ENCODE measurements around the gene SEC24B. TPM values are rescaled to one million over a fixed set of nuclear protein-coding genes. Genes with fewer than 3 reads are reported as not detected.

The SEC24B gene
- 10 to 100 TPM; 29.9 to 33.9 TPM for total RNA-seq
- long read RNA-seq, partial matches to known transcripts, result 12 of 13 reads
- long read RNA-seq, other reads (novel, unspliced or antisense), result 0 of 13 reads

GRCh38 chr4:109433205-109434006 lies at the start of gene SEC24B:
Gene SEC24B (plus strand): TSS chr4:109433815. CDS start chr4:109433870, 55 bp downstream.
- ATAC-seq (peak; percentile 90), DNase-seq (peak; percentile 92 to 94)
- intact Hi-C loops (cut with DNase I, micrococcal nuclease), result no loop called here

GRCh38 chr4:109383823-109384222 lies 49.8 kb upstream of the SEC24B start:
- DNase-seq, result no peak
- intact Hi-C loops (cut with DNase I, micrococcal nuclease), result no loop called here
- no peak for ATAC-seq

- no peak for ATAC-seq
- no peak for DNase-seq
- intact Hi-C loops (cut with DNase I, micrococcal nuclease), result no loop called here
These were observed 48.4 kb upstream of the SEC24B start for GRCh38 chr4:109385260-109385659.

GRCh38 chr4:109389369-109390114 lies 44.1 kb upstream of the SEC24B start:
- ATAC-seq (no peak), DNase-seq (no peak)
- intact Hi-C loops (cut with DNase I, micrococcal nuclease), result no loop called here

- intact Hi-C loops (cut with DNase I, micrococcal nuclease), result no loop called here
- DNase-seq (no peak), ATAC-seq (no peak)
These were observed 43.4 kb upstream of the SEC24B start for GRCh38 chr4:109390115-109390768.

GRCh38 chr4:109395694-109396093 lies 37.9 kb upstream of the SEC24B start:
- DNase-seq (no peak), ATAC-seq (no peak)
- intact Hi-C loops (cut with DNase I, micrococcal nuclease), result no loop called here

GRCh38 chr4:109398928-109399327 lies 34.7 kb upstream of the SEC24B start:
- intact Hi-C loops (cut with DNase I, micrococcal nuclease), result no loop called here
- no peak for ATAC-seq
- no peak for DNase-seq

- ATAC-seq (peak; percentile 68), DNase-seq (no peak)
- intact Hi-C loops (cut with DNase I, micrococcal nuclease), result no loop called here
These were observed 27.2 kb upstream of the SEC24B start for GRCh38 chr4:109406337-109406931.

- DNase-seq (no peak), ATAC-seq (no peak)
- intact Hi-C loops (cut with DNase I, micrococcal nuclease), result no loop called here
These were observed 26.4 kb upstream of the SEC24B start for GRCh38 chr4:109407027-109407737.

- intact Hi-C loops (cut with DNase I, micrococcal nuclease), result no loop called here
- ATAC-seq (no peak), DNase-seq (no peak)
These were observed 24.9 kb upstream of the SEC24B start for GRCh38 chr4:109408711-109409110.

- intact Hi-C loops (cut with DNase I, micrococcal nuclease), result no loop called here
- DNase-seq (no peak), ATAC-seq (no peak)
These were observed 23.4 kb upstream of the SEC24B start for GRCh38 chr4:109410226-109410625.

GRCh38 chr4:109410776-109411175 lies 22.8 kb upstream of the SEC24B start:
- intact Hi-C loops (cut with DNase I, micrococcal nuclease), result no loop called here
- ATAC-seq, result no peak
- no peak for DNase-seq

- no peak for ATAC-seq
- DNase-seq, result no peak
- intact Hi-C loops (cut with DNase I, micrococcal nuclease), result no loop called here
These were observed 21.7 kb upstream of the SEC24B start for GRCh38 chr4:109411964-109412363.

- intact Hi-C loops (cut with DNase I, micrococcal nuclease), result no loop called here
These were observed 20.8 kb upstream of the SEC24B start for GRCh38 chr4:109412776-109413175.

GRCh38 chr4:109414938-109415337 lies 18.7 kb upstream of the SEC24B start:
- intact Hi-C loops (cut with DNase I, micrococcal nuclease), result no loop called here
- no peak for ATAC-seq
- DNase-seq, result no peak

More at GRCh38 chr4:109412776-109413175, 20.8 kb upstream of the SEC24B start:
- DNase-seq (no peak), ATAC-seq (no peak)

GRCh38 chr4:109418588-109418987 lies 15.0 kb upstream of the SEC24B start:
- ATAC-seq, result no peak
- DNase-seq, result no peak
- intact Hi-C loops (cut with DNase I, micrococcal nuclease), result no loop called here

GRCh38 chr4:109419679-109420078 lies 13.9 kb upstream of the SEC24B start:
- intact Hi-C loops (cut with DNase I, micrococcal nuclease), result loop anchor here in 1 of 2 donors (5.0 to 10.0 kb wide), 4 partner anchors 75 to 565 kb away; partner anchors contain the start of gene RRH
- no peak for DNase-seq
- no peak for ATAC-seq

- DNase-seq (no peak), ATAC-seq (no peak)
- intact Hi-C loops (cut with DNase I, micrococcal nuclease), result loop anchor here in 1 of 2 donors (5.0 to 10.0 kb wide), 4 partner anchors 71 to 561 kb away; partner anchors contain the start of gene RRH
These were observed 9.3 kb upstream of the SEC24B start for GRCh38 chr4:109424093-109424841.

Measured in left colon (tissue), 2 donors.